ENCODE measurements around the gene AUP1. TPM values are rescaled to one million over a fixed set of nuclear protein-coding genes. Genes with fewer than 3 reads are reported as not detected.

The AUP1 gene
- total and polyA plus RNA-seq, 10 of the 15 experiments (the other 5 are each of a cell fraction or from before 2014, with no cell fraction given), result 39.1 to 215 (median 138) TPM

DNA sequence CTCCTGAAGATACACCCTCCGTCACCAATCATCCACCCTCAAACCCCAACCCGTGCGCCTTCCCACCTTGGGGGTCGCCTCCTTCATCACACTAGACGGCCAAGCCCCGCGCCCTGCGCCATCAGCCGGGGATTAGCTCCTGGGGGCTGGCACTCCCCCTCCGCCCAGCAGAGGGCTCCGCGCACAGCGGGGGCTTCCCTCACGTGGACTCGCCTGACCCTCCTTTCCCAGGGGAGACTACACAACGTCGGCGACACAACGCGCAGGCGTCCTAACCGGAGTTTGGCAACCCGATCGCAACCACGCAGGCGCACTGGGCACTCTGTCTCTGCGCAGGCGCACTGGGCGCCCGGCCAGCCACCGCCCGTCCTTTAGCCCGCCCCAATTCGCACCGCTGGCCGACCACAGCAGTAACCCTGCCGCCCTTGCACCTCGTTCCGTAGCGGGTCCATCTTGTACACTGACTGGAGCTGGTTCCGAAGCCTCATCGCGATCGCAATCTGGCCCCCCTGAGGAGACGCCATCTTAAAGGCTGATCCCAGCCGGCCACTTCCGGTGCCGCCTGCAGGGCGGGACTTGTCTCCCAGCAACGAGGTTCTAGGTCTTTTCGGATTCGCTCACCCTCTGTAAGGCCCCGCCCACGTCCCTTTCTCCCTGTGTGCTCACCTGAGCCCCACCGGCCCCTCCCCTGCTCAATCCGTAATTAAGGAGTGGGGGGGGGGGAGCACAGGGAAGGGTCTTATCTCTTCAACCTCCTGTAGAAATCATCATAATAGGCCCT, 22.2 kb downstream of the AUP1 start, which contains the start of gene PCGF1 (continued):
- TF ChIP-seq, protein P1, sequence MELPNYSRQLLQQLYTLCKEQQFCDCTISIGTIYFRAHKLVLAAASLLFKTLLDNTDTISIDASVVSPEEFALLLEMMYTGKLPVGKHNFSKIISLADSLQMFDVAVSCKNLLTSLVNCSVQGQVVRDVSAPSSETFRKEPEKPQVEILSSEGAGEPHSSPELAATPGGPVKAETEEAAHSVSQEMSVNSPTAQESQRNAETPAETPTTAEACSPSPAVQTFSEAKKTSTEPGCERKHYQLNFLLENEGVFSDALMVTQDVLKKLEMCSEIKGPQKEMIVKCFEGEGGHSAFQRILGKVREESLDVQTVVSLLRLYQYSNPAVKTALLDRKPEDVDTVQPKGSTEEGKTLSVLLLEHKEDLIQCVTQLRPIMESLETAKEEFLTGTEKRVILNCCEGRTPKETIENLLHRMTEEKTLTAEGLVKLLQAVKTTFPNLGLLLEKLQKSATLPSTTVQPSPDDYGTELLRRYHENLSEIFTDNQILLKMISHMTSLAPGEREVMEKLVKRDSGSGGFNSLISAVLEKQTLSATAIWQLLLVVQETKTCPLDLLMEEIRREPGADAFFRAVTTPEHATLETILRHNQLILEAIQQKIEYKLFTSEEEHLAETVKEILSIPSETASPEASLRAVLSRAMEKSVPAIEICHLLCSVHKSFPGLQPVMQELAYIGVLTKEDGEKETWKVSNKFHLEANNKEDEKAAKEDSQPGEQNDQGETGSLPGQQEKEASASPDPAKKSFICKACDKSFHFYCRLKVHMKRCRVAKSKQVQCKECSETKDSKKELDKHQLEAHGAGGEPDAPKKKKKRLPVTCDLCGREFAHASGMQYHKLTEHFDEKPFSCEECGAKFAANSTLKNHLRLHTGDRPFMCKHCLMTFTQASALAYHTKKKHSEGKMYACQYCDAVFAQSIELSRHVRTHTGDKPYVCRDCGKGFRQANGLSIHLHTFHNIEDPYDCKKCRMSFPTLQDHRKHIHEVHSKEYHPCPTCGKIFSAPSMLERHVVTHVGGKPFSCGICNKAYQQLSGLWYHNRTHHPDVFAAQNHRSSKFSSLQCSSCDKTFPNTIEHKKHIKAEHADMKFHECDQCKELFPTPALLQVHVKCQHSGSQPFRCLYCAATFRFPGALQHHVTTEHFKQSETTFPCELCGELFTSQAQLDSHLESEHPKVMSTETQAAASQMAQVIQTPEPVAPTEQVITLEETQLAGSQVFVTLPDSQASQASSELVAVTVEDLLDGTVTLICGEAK (IDR thresholded peaks at IDR 0.05; ENCODE audit: borderline replicate concordance), result peak; percentile 90
- TF ChIP-seq, protein P2, sequence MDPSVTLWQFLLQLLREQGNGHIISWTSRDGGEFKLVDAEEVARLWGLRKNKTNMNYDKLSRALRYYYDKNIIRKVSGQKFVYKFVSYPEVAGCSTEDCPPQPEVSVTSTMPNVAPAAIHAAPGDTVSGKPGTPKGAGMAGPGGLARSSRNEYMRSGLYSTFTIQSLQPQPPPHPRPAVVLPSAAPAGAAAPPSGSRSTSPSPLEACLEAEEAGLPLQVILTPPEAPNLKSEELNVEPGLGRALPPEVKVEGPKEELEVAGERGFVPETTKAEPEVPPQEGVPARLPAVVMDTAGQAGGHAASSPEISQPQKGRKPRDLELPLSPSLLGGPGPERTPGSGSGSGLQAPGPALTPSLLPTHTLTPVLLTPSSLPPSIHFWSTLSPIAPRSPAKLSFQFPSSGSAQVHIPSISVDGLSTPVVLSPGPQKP (IDR thresholded peaks at IDR 0.05; ENCODE audit: low read depth, low read length), result peak; percentile 90
- TF ChIP-seq, protein P3, sequence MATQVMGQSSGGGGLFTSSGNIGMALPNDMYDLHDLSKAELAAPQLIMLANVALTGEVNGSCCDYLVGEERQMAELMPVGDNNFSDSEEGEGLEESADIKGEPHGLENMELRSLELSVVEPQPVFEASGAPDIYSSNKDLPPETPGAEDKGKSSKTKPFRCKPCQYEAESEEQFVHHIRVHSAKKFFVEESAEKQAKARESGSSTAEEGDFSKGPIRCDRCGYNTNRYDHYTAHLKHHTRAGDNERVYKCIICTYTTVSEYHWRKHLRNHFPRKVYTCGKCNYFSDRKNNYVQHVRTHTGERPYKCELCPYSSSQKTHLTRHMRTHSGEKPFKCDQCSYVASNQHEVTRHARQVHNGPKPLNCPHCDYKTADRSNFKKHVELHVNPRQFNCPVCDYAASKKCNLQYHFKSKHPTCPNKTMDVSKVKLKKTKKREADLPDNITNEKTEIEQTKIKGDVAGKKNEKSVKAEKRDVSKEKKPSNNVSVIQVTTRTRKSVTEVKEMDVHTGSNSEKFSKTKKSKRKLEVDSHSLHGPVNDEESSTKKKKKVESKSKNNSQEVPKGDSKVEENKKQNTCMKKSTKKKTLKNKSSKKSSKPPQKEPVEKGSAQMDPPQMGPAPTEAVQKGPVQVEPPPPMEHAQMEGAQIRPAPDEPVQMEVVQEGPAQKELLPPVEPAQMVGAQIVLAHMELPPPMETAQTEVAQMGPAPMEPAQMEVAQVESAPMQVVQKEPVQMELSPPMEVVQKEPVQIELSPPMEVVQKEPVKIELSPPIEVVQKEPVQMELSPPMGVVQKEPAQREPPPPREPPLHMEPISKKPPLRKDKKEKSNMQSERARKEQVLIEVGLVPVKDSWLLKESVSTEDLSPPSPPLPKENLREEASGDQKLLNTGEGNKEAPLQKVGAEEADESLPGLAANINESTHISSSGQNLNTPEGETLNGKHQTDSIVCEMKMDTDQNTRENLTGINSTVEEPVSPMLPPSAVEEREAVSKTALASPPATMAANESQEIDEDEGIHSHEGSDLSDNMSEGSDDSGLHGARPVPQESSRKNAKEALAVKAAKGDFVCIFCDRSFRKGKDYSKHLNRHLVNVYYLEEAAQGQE (IDR thresholded peaks at IDR 0.05; ENCODE audit: low read depth, low read length), result no peak
- TF ChIP-seq ZNF384 (IDR thresholded peaks at IDR 0.05; ENCODE audit: borderline replicate concordance, low read depth, low read length) (no peak), BHLHE40 (IDR thresholded peaks at IDR 0.05; ENCODE audit: borderline replicate concordance in 1 of 2, low read depth in 2 of 2, low read length in 1 of 2) (peak; percentile 98 to 99), SRF (IDR thresholded peaks at IDR 0.05; ENCODE audit: low read depth in 2 of 2, low read length in 2 of 2) (0 out of 4 replicates have a peak, but pooled peaks of 1 of the 2 experiments have one; percentile 26), RAD21 (IDR thresholded peaks at IDR 0.05; ENCODE audit: insufficient read depth, low read depth, low read length) (peak; percentile 49), POU2F2 (IDR thresholded peaks at IDR 0.05; ENCODE audit: borderline replicate concordance, low read depth, low read length) (peak; percentile 54; the same call in 1 of the 3 replicates), CBFB (IDR thresholded peaks at IDR 0.05; ENCODE audit: low read depth) (no peak), ZBED1 (IDR thresholded peaks at IDR 0.05; ENCODE audit: borderline replicate concordance) (peak; percentile 83; the same call in 1 of the 2 replicates), ATF7 (IDR thresholded peaks at IDR 0.05; ENCODE audit: low read depth) (0 out of 2 replicates have a peak, but pooled peaks have one; percentile 36), NR2F1 (conservative IDR thresholded peaks at IDR 0.05) (peak; percentile 85), PAX5 (IDR thresholded peaks at IDR 0.05; ENCODE audit: borderline replicate concordance, low read depth, low read length) (no peak), YY1 (IDR thresholded peaks at IDR 0.05; ENCODE audit: low read depth, low read length) (peak; percentile 98)
- TF ChIP-seq, protein P4, sequence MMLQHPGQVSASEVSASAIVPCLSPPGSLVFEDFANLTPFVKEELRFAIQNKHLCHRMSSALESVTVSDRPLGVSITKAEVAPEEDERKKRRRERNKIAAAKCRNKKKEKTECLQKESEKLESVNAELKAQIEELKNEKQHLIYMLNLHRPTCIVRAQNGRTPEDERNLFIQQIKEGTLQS (IDR thresholded peaks at IDR 0.05; ENCODE audit: borderline replicate concordance, extremely low read depth, low read depth, low read length), result 0 out of 2 replicates have a peak, but pooled peaks have one; percentile 26
- TF ChIP-seq, protein P5, sequence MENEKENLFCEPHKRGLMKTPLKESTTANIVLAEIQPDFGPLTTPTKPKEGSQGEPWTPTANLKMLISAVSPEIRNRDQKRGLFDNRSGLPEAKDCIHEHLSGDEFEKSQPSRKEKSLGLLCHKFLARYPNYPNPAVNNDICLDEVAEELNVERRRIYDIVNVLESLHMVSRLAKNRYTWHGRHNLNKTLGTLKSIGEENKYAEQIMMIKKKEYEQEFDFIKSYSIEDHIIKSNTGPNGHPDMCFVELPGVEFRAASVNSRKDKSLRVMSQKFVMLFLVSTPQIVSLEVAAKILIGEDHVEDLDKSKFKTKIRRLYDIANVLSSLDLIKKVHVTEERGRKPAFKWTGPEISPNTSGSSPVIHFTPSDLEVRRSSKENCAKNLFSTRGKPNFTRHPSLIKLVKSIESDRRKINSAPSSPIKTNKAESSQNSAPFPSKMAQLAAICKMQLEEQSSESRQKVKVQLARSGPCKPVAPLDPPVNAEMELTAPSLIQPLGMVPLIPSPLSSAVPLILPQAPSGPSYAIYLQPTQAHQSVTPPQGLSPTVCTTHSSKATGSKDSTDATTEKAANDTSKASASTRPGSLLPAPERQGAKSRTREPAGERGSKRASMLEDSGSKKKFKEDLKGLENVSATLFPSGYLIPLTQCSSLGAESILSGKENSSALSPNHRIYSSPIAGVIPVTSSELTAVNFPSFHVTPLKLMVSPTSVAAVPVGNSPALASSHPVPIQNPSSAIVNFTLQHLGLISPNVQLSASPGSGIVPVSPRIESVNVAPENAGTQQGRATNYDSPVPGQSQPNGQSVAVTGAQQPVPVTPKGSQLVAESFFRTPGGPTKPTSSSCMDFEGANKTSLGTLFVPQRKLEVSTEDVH (IDR thresholded peaks at IDR 0.05; ENCODE audit: low read depth, partially characterized antibody), result no peak

Data from GM12878 (cell line).